ENCODE measurements around the gene ZNF619.

Gene ZNF619

DNA sequence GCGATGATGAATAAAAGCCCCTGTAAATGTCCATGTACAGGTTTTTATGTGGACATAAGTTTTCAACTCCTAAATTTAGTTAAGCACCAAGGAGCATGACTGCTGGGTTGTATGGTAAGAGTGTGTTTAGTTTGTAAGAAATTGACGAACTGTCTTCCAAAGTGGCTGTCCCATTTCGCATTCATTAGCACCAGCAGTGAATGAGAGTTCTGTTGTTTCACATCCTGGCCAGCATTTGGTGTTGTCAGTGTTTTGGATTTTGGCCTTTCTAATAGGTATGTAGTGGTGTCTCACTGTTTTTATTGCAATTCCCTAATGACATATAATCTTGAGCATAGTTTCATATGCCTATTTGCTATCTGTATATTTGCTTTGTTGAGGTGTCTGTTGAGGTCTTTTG lies 51.5 kb downstream of the ZNF619 start:
- no peak for TF ChIP-seq GATA1 (IDR thresholded peaks at IDR 0.05; ENCODE audit: low read depth, low read length)
- TF ChIP-seq POLR2A (IDR thresholded peaks at IDR 0.05; ENCODE audit: low read length): no peak
- DNase-seq: no peak

DNA sequence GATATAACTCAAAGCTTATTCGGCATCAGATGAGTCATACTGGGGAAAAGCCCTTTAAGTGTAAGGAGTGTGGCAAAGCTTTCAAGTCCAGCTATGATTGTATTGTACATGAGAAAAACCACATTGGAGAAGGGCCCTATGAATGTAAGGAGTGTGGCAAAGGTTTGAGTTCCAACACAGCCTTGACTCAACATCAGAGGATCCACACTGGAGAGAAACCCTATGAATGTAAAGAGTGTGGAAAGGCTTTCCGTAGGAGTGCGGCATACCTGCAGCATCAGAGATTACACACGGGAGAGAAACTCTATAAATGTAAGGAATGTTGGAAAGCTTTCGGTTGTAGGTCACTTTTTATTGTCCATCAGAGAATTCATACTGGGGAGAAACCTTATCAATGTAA lies 55.3 kb downstream of the ZNF619 start:
- TF ChIP-seq GATA1 (IDR thresholded peaks at IDR 0.05; ENCODE audit: low read depth, low read length) (no peak), POLR2A (IDR thresholded peaks at IDR 0.05; ENCODE audit: low read length) (no peak)

DNA sequence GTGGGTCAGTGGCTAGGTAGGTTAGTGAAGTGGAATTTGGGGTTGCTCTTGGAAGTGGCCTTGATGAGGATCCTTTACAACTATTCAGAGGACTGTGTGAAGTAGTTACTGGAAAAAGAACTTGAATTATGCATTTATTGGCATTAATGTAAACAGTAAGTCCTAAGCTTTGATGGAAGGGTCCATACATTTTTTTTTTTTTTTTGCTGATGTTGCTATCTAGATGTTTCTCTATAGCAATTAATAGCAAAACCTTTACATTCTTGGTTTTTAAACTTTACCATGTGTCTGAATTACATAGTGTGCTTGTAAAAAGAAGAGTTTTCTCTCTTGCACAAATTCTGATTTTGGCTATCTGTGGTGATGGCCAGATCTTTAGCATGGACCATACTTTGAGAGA lies 57.4 kb downstream of the ZNF619 start:
- TF ChIP-seq GATA1 (IDR thresholded peaks at IDR 0.05; ENCODE audit: low read depth, low read length) (no peak), POLR2A (IDR thresholded peaks at IDR 0.05; ENCODE audit: low read length) (no peak)
- DNase-seq: no peak

More for the DNA sequence above, 55.3 kb downstream of the ZNF619 start:
- DNase-seq: no peak
